Measurements from ENCODE around the gene NKD2. TPM values are rescaled to one million over a fixed set of nuclear protein-coding genes. Genes with fewer than 3 reads are reported as not detected.

The NKD2 gene
- total and polyA plus RNA-seq, 2 of the 4 experiments (the other 2 are of a cell fraction) = not detected

- Histone ChIP-seq H3K4me2 (ENCODE audit: low read depth, low read length) (no peak overlapping the region), H3K9me3 (ENCODE audit: control insufficient read depth, insufficient read depth, low read length) (peaks cover 2% of the 10 kb centered on the region; the same call in 1 of the 2 replicates), H3K4me1 (ENCODE audit: control insufficient read depth, insufficient read depth, low read length) (no peaks in the 10 kb centered on the region), H3K4ac (ENCODE audit: low read depth, low read length) (no peak overlapping the region), H3K79me1 (ENCODE audit: low read depth in 1 of 2, low read length in 2 of 2) (no peaks in the 10 kb centered on the region), H3K14ac (replicated peaks; ENCODE audit: low read depth, low read length) (no peak overlapping the region), H2AK5ac (ENCODE audit: low read depth, low read length) (no peak overlapping the region), H3K9ac (ENCODE audit: low read depth, low read length) (no peak overlapping the region), H3K36me3 (ENCODE audit: control insufficient read depth, insufficient read depth, low read length) (no peaks in the 10 kb centered on the region), H4K5ac (ENCODE audit: low read depth, low read length) (no peak overlapping the region), H3K23ac (ENCODE audit: low read depth, low read length) (no peak overlapping the region), H3K27me3 (ENCODE audit: control insufficient read depth, insufficient read depth, low read length) (peaks cover 9% of the 10 kb centered on the region; the same call in 1 of the 2 replicates), H2BK120ac (ENCODE audit: low read depth, low read length) (no peak overlapping the region), H4K8ac (ENCODE audit: low read depth in 2 of 2, low read length in 2 of 2) (no peak overlapping the region), H2AFZ (replicated peaks; ENCODE audit: low read length, poor library complexity) (no peak overlapping the region), H3K9me1 (ENCODE audit: insufficient read depth, low read length) (no peaks in the 10 kb centered on the region), H3K4me3 (ENCODE audit: insufficient read depth, low read depth, low read length) (no peak overlapping the region), H3K18ac (ENCODE audit: low read depth, low read length) (no peak overlapping the region), H4K20me1 (ENCODE audit: insufficient read depth, low read length) (no peaks in the 10 kb centered on the region), H3K27ac (ENCODE audit: insufficient read depth, low read length) (no peak overlapping the region), H2AK9ac (replicated peaks; ENCODE audit: low read depth, low read length, poor library complexity) (no peak overlapping the region), H2BK15ac (ENCODE audit: low read depth, low read length) (no peak overlapping the region), H4K91ac (ENCODE audit: insufficient read depth, low read depth, low read length) (no peak overlapping the region), H2BK5ac (ENCODE audit: low read depth, low read length, poor library complexity, severe bottlenecking) (no peak overlapping the region), H2BK20ac (ENCODE audit: low read depth, low read length) (no peak overlapping the region), H3K56ac (ENCODE audit: extremely low read depth, insufficient read depth, low read length) (no peak overlapping the region)
- ChIA-PET CTCF (interaction anchor here (0.7 kb wide), 1 partner anchor 489 kb away, joined by 3 read pairs; the partner anchor contains the start of gene LPCAT1), POLR2A (ENCODE audit: unreplicated experiment) (no interaction called here)
- in situ Hi-C loops (cut with MboI; ENCODE audit: low sequenced_read_pairs) (no loop called here), dilution Hi-C loops (cut with HindIII; ENCODE audit: low sequenced_read_pairs, unreplicated experiment) (no loop called here), intact Hi-C loops (cut with micrococcal nuclease) (no loop called here)
- TF ChIP-seq USF2 (IDR thresholded peaks at IDR 0.05; ENCODE audit: low read depth, low read length) (no peak), RAD21 (IDR thresholded peaks at IDR 0.05; ENCODE audit: low read length) (no peak), CHD1 (IDR thresholded peaks at IDR 0.05; ENCODE audit: low read depth, low read length) (no peak)
- WGBS, 2 experiments (ENCODE audit: extremely low coverage in 2 of 2, insufficient read length in 1 of 2) = 80 to 100% methylated on average over 2 of the region's 2 CpGs
- ATAC-seq (ENCODE audit: low read depth) (no peak), DNase-seq (no peak)
- no TSS peak for BruUV-seq (replicated peaks)
These were observed 26.4 kb downstream of the NKD2 start for GRCh38 chr5:1034986-1035385.

Data from IMR-90 (cell line).